ENCODE data around the gene MFAP5.
"Not testable (repeated sequence)": the region's sequence is repeated elsewhere in the genome, so short reads cannot be mapped to it uniquely, and the experiment has no call there.

Gene MFAP5

GRCh38 chr12:8629486-8630033 is 33.1 kb downstream of the MFAP5 start:
- peaks cover 5% of the 10 kb centered on the region for H3K4me1 Mint-ChIP-seq (ENCODE audit: low read depth)
- H3K4me3 Mint-ChIP-seq: no peak overlapping the region
- H3K27ac Mint-ChIP-seq: no peak overlapping the region
- H3K36me3 Mint-ChIP-seq (ENCODE audit: low read depth): no peaks in the 10 kb centered on the region
- no peak for DNase-seq
- no peaks in the 10 kb centered on the region for H3K9me3 Mint-ChIP-seq
- peaks cover 6% of the 10 kb centered on the region for H3K27me3 Mint-ChIP-seq

GRCh38 chr12:8628731-8629130 is 33.9 kb downstream of the MFAP5 start:
- Mint-ChIP-seq H3K27me3 (peaks cover 6% of the 10 kb centered on the region), H3K9me3 (no peaks in the 10 kb centered on the region), H3K4me1 (ENCODE audit: low read depth) (peaks cover 5% of the 10 kb centered on the region), H3K4me3 (no peak overlapping the region), H3K27ac (no peak overlapping the region), H3K36me3 (ENCODE audit: low read depth) (no peaks in the 10 kb centered on the region)
- DNase-seq: no peak

GRCh38 chr12:8624750-8625149 is 37.9 kb downstream of the MFAP5 start:
- not testable (repeated sequence) for DNase-seq; H3K27me3 Mint-ChIP-seq; H3K9me3 Mint-ChIP-seq; H3K36me3 Mint-ChIP-seq (ENCODE audit: low read depth); H3K4me3 Mint-ChIP-seq; H3K27ac Mint-ChIP-seq; H3K4me1 Mint-ChIP-seq (ENCODE audit: low read depth)

GRCh38 chr12:8622646-8623045 is 40.0 kb downstream of the MFAP5 start:
- Mint-ChIP-seq H3K9me3 (no peaks in the 10 kb centered on the region), H3K27ac (no peak overlapping the region)

GRCh38 chr12:8615206-8615605 is 47.4 kb downstream of the MFAP5 start:
- H3K4me3 Mint-ChIP-seq: no peak overlapping the region
- no peak for DNase-seq
- no peaks in the 10 kb centered on the region for H3K27me3 Mint-ChIP-seq
- H3K9me3 Mint-ChIP-seq: no peaks in the 10 kb centered on the region
- H3K4me1 Mint-ChIP-seq (ENCODE audit: low read depth): peaks cover 3% of the 10 kb centered on the region
- no peaks in the 10 kb centered on the region for H3K36me3 Mint-ChIP-seq (ENCODE audit: low read depth)
- no peak overlapping the region for H3K27ac Mint-ChIP-seq

More at GRCh38 chr12:8622646-8623045, 40.0 kb downstream of the MFAP5 start:
- Mint-ChIP-seq H3K4me3 (no peak overlapping the region), H3K27me3 (no peaks in the 10 kb centered on the region), H3K36me3 (ENCODE audit: low read depth) (no peaks in the 10 kb centered on the region), H3K4me1 (ENCODE audit: low read depth) (peaks cover 3% of the 10 kb centered on the region)
- no peak for DNase-seq

- not testable (repeated sequence) for H3K4me1 Mint-ChIP-seq (ENCODE audit: low read depth); H3K9me3 Mint-ChIP-seq; H3K27me3 Mint-ChIP-seq; DNase-seq; H3K27ac Mint-ChIP-seq; H3K36me3 Mint-ChIP-seq (ENCODE audit: low read depth); H3K4me3 Mint-ChIP-seq
Observed at GRCh38 chr12:8613881-8614280, 48.7 kb downstream of the MFAP5 start.

GRCh38 chr12:8612629-8613028 is 50.0 kb downstream of the MFAP5 start, which contains the start of gene AICDA:
TSS of gene AICDA (minus strand) at chr12:8612859. CDS start at chr12:8612767, 92 bp downstream.
- Mint-ChIP-seq H3K9me3 (no peaks in the 10 kb centered on the region), H3K4me1 (ENCODE audit: low read depth) (peaks cover 11% of the 10 kb centered on the region), H3K27me3 (peaks cover 3% of the 10 kb centered on the region), H3K4me3 (no peak within 1 kb of the TSS), H3K36me3 (ENCODE audit: low read depth) (no peaks in the 10 kb centered on the region), H3K27ac (no peak within 1 kb of the TSS)
- no peak for DNase-seq

- Mint-ChIP-seq H3K27ac (no peak overlapping the region), H3K36me3 (ENCODE audit: low read depth) (no peaks in the 10 kb centered on the region), H3K27me3 (peaks cover 9% of the 10 kb centered on the region), H3K4me1 (ENCODE audit: low read depth) (peaks cover 11% of the 10 kb centered on the region), H3K9me3 (no peaks in the 10 kb centered on the region), H3K4me3 (no peak overlapping the region)
- DNase-seq: no peak
Observed at GRCh38 chr12:8609061-8609570, 53.5 kb downstream of the MFAP5 start.

GRCh38 chr12:8606890-8607289 is 55.7 kb downstream of the MFAP5 start:
- peaks cover 11% of the 10 kb centered on the region for H3K4me1 Mint-ChIP-seq (ENCODE audit: low read depth)
- H3K27me3 Mint-ChIP-seq: peaks cover 18% of the 10 kb centered on the region

GRCh38 chr12:8605057-8605456 is 57.6 kb downstream of the MFAP5 start:
- Mint-ChIP-seq H3K27me3 (peaks cover 18% of the 10 kb centered on the region), H3K9me3 (no peaks in the 10 kb centered on the region), H3K27ac (no peak overlapping the region), H3K36me3 (ENCODE audit: low read depth) (no peaks in the 10 kb centered on the region), H3K4me1 (ENCODE audit: low read depth) (peaks cover 11% of the 10 kb centered on the region), H3K4me3 (no peak overlapping the region)
- DNase-seq: no peak

More at GRCh38 chr12:8606890-8607289, 55.7 kb downstream of the MFAP5 start:
- no peaks in the 10 kb centered on the region for H3K9me3 Mint-ChIP-seq
- no peak overlapping the region for H3K4me3 Mint-ChIP-seq
- no peak for DNase-seq
- H3K36me3 Mint-ChIP-seq (ENCODE audit: low read depth): no peaks in the 10 kb centered on the region
- no peak overlapping the region for H3K27ac Mint-ChIP-seq

- peaks cover 3% of the 10 kb centered on the region for H3K4me1 Mint-ChIP-seq (ENCODE audit: low read depth)
- H3K27me3 Mint-ChIP-seq: peaks cover 17% of the 10 kb centered on the region
- no peaks in the 10 kb centered on the region for H3K9me3 Mint-ChIP-seq
- DNase-seq: no peak
- no peak overlapping the region for H3K27ac Mint-ChIP-seq
- H3K4me3 Mint-ChIP-seq: no peak overlapping the region
- no peaks in the 10 kb centered on the region for H3K36me3 Mint-ChIP-seq (ENCODE audit: low read depth)
Observed at GRCh38 chr12:8603856-8604255, 58.8 kb downstream of the MFAP5 start.

GRCh38 chr12:8603286-8603685 is 59.3 kb downstream of the MFAP5 start:
- no peaks in the 10 kb centered on the region for H3K36me3 Mint-ChIP-seq (ENCODE audit: low read depth)
- H3K27me3 Mint-ChIP-seq: peaks cover 15% of the 10 kb centered on the region
- H3K4me3 Mint-ChIP-seq: no peak overlapping the region
- H3K9me3 Mint-ChIP-seq: no peaks in the 10 kb centered on the region
- DNase-seq: no peak
- H3K4me1 Mint-ChIP-seq (ENCODE audit: low read depth): no peaks in the 10 kb centered on the region
- H3K27ac Mint-ChIP-seq: no peak overlapping the region

- no peaks in the 10 kb centered on the region for H3K36me3 Mint-ChIP-seq (ENCODE audit: low read depth)
- H3K4me1 Mint-ChIP-seq (ENCODE audit: low read depth): peaks cover 1% of the 10 kb centered on the region
- H3K27me3 Mint-ChIP-seq: no peaks in the 10 kb centered on the region
- H3K9me3 Mint-ChIP-seq: no peaks in the 10 kb centered on the region
- DNase-seq: no peak
- no peak overlapping the region for H3K27ac Mint-ChIP-seq
- H3K4me3 Mint-ChIP-seq: no peak overlapping the region
Observed at GRCh38 chr12:8596561-8596960, 66.1 kb downstream of the MFAP5 start.
